ENCODE data around the gene ZFC3H1. TPM values are rescaled to one million over a fixed set of nuclear protein-coding genes. Genes with fewer than 3 reads are reported as not detected.

The ZFC3H1 gene
- total RNA-seq, 2 donors from 2014 or later, result 40.5 to 46.0 TPM

GRCh38 chr12:71605039-71605438 lies 58.6 kb downstream of the ZFC3H1 start:
- no peaks in the 10 kb centered on the region for H3K27me3 Mint-ChIP-seq (ENCODE audit: insufficient read depth)
- no peaks in the 10 kb centered on the region for H3K9me3 ChIP-seq (ENCODE audit: control insufficient read depth, low read length)
- H3K27me3 ChIP-seq (ENCODE audit: control insufficient read depth, insufficient read depth, low read length, poor library complexity, severe bottlenecking), result no peaks in the 10 kb centered on the region
- H3K36me3 Mint-ChIP-seq (ENCODE audit: low read depth), result peaks cover 40% of the 10 kb centered on the region
- H3K4me3 Mint-ChIP-seq, result no peak overlapping the region
- no peak overlapping the region for H3K27ac Mint-ChIP-seq
- H3K4me1 ChIP-seq (ENCODE audit: control insufficient read depth, insufficient read depth, low read length), result no peaks in the 10 kb centered on the region
- TF ChIP-seq, protein P1, sequence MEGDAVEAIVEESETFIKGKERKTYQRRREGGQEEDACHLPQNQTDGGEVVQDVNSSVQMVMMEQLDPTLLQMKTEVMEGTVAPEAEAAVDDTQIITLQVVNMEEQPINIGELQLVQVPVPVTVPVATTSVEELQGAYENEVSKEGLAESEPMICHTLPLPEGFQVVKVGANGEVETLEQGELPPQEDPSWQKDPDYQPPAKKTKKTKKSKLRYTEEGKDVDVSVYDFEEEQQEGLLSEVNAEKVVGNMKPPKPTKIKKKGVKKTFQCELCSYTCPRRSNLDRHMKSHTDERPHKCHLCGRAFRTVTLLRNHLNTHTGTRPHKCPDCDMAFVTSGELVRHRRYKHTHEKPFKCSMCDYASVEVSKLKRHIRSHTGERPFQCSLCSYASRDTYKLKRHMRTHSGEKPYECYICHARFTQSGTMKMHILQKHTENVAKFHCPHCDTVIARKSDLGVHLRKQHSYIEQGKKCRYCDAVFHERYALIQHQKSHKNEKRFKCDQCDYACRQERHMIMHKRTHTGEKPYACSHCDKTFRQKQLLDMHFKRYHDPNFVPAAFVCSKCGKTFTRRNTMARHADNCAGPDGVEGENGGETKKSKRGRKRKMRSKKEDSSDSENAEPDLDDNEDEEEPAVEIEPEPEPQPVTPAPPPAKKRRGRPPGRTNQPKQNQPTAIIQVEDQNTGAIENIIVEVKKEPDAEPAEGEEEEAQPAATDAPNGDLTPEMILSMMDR (conservative IDR thresholded peaks at IDR 0.05), result no peak
- H3K9ac ChIP-seq (ENCODE audit: extremely low read depth, low read length, poor library complexity, severe bottlenecking), result no peak overlapping the region
- H3K4me1 Mint-ChIP-seq, result peaks cover 23% of the 10 kb centered on the region
- H3K4me3 ChIP-seq (ENCODE audit: low read length), result no peak overlapping the region
- H3K36me3 ChIP-seq (ENCODE audit: control insufficient read depth, insufficient read depth, low read length), result peaks cover 50% of the 10 kb centered on the region
- no peaks in the 10 kb centered on the region for H3K9me3 Mint-ChIP-seq
- 94 to 100% methylated on average over 2 to 3 of the region's 3 CpGs for WGBS, 2 experiments (ENCODE audit: insufficient coverage in 1 of 2, insufficient read length in 1 of 2)
- DNase-seq, result no peak
- H3K27ac ChIP-seq (ENCODE audit: low read depth, low read length), result no peak overlapping the region

DNA sequence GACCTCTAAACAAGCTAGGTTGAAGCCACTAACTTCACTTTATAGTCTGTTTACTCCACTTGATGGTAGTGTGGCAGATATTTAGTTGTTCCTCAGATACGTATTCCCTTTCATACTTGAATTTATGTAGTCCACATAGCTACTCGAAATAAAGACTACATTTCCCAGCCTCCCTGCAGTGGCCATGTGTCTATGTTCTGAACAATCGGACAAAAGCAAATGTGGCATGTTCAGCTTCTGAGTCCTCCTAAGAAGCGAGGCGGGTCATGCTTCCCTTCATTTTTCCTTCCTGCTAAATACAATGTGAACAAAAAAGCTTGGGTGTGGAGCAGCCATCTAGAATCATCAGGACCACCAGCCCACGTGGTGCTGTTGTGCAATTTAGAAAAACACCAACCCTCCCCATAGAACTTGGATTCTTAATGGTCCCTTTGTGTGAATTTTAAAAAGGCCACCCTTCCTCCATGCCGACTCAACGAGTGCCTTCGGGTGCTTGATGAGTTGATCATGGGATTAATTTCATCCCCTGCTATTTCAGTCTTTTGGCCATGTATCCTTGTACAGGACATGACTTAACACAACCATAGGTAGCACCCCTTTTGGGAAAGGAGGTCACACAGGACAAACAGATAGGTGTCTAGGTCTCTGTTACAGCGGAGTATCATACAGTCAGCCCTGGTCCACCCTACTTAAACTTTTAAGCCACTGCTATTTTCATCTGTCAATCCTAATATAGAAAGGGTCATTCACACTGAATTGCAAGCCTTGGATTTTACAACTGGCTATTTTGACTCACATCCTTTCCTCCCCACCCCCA lies 60.7 kb downstream of the ZFC3H1 start:
- H3K36me3 ChIP-seq (ENCODE audit: control insufficient read depth, insufficient read depth, low read length), result peaks cover 30% of the 10 kb centered on the region
- 88 to 94% methylated on average over 5 to 10 of the region's 10 CpGs for WGBS, 2 experiments (ENCODE audit: insufficient coverage in 1 of 2, insufficient read length in 1 of 2)
- H3K4me3 ChIP-seq (ENCODE audit: low read length), result no peak overlapping the region
- TF ChIP-seq, protein P1 (conservative IDR thresholded peaks at IDR 0.05), result no peak
- Mint-ChIP-seq H3K4me1 (peaks cover 12% of the 10 kb centered on the region), H3K27ac (no peak overlapping the region), H3K4me3 (no peak overlapping the region), H3K27me3 (ENCODE audit: insufficient read depth) (no peaks in the 10 kb centered on the region), H3K36me3 (ENCODE audit: low read depth) (peaks cover 30% of the 10 kb centered on the region), H3K9me3 (no peaks in the 10 kb centered on the region)
- no peak overlapping the region for H3K9ac ChIP-seq (ENCODE audit: extremely low read depth, low read length, poor library complexity, severe bottlenecking)
- H3K4me1 ChIP-seq (ENCODE audit: control insufficient read depth, insufficient read depth, low read length), result no peaks in the 10 kb centered on the region
- no peak overlapping the region for H3K27ac ChIP-seq (ENCODE audit: low read depth, low read length)
- no peaks in the 10 kb centered on the region for H3K9me3 ChIP-seq (ENCODE audit: control insufficient read depth, low read length)
- DNase-seq, result peak; percentile 40
- no peaks in the 10 kb centered on the region for H3K27me3 ChIP-seq (ENCODE audit: control insufficient read depth, insufficient read depth, low read length, poor library complexity, severe bottlenecking)

DNA sequence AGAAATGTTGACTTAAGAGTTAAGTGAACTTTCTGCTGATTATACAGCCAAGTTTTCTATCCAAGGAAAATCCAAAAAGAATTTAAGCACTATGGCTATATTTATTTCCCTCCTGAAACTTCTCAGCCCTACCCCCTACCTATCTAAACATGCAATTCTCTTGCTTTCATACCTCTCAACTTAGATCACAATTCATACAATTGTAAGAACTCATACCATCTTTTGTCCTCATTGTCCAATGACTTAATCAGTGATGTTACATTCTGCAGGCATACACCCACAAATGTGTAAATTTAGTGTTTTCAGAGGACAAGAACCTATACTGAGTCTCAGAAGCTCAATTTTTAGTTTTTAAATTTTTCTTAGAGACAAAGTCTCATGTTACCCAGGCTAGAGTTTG lies 62.1 kb downstream of the ZFC3H1 start:
- Histone ChIP-seq H3K27ac (ENCODE audit: low read depth, low read length) (no peak overlapping the region), H3K9me3 (ENCODE audit: control insufficient read depth, low read length) (peaks cover 4% of the 10 kb centered on the region), H3K27me3 (ENCODE audit: control insufficient read depth, insufficient read depth, low read length, poor library complexity, severe bottlenecking) (no peaks in the 10 kb centered on the region), H3K36me3 (ENCODE audit: control insufficient read depth, insufficient read depth, low read length) (peaks cover 15% of the 10 kb centered on the region), H3K9ac (ENCODE audit: extremely low read depth, low read length, poor library complexity, severe bottlenecking) (no peak overlapping the region), H3K4me1 (ENCODE audit: control insufficient read depth, insufficient read depth, low read length) (no peaks in the 10 kb centered on the region), H3K4me3 (ENCODE audit: low read length) (no peak overlapping the region)
- Mint-ChIP-seq H3K36me3 (ENCODE audit: low read depth) (peaks cover 16% of the 10 kb centered on the region), H3K27ac (no peak overlapping the region), H3K27me3 (ENCODE audit: insufficient read depth) (no peaks in the 10 kb centered on the region), H3K4me1 (peaks cover 12% of the 10 kb centered on the region), H3K9me3 (no peaks in the 10 kb centered on the region), H3K4me3 (no peak overlapping the region)
- no peak for DNase-seq
- TF ChIP-seq, protein P1 (conservative IDR thresholded peaks at IDR 0.05), result no peak

Measured in endodermal cell (in vitro differentiated cells).